Neural crest cell (in vitro differentiated cells): ENCODE results near the gene LCOR. TPM values are rescaled to one million over a fixed set of nuclear protein-coding genes. Genes with fewer than 3 reads are reported as not detected.

ENCODE experiments used
- DNase-seq: peaks from one replicate; pipeline ENCODE4 v3.0.0; 2021; ENCODE audit warnings: low read depth, mixed read lengths, low spot score
- H3K27ac Mint-ChIP-seq: one replicate; pipeline ENCODE4 v1.8.0; 2021; ENCODE audit warnings: mild to moderate bottlenecking, mixed read lengths; ENCODE audit not compliant: unreplicated experiment
- H3K27me3 Mint-ChIP-seq: 2 replicates; pipeline ENCODE4 v1.8.0; 2021; ENCODE audit warnings: low read depth, mild to moderate bottlenecking, mixed read lengths
- H3K36me3 Mint-ChIP-seq: 2 replicates; pipeline ENCODE4 v1.8.0; 2021; ENCODE audit warnings: low read depth, mild to moderate bottlenecking, mixed read lengths
- H3K4me1 Mint-ChIP-seq: 2 replicates; pipeline ENCODE4 v1.8.0; 2021; ENCODE audit warnings: mixed read lengths
- H3K4me3 Mint-ChIP-seq: one replicate; pipeline ENCODE4 v1.8.0; 2021; ENCODE audit warnings: mild to moderate bottlenecking, mixed read lengths
- H3K9me3 Mint-ChIP-seq: 2 replicates; pipeline ENCODE4 v1.8.0; 2021; ENCODE audit warnings: mixed read lengths
- total RNA-seq: library from RNA; stranded (reverse); gene quantifications from 2 replicates; pipeline ENCODE4 v1.2.1, GENCODE V29; 2021
- TF ChIP-seq, protein P1 (sequence below): fragments of 200-600 bp; sonication (generic); conservative IDR thresholded peaks from 2 replicates; pipeline ENCODE4 v1.5.0; 2021; ENCODE audit warnings: antibody characterized with exemption, mild to moderate bottlenecking

Gene LCOR
- total RNA-seq, 1 donor from 2014 or later, result 54.4 TPM

DNA sequence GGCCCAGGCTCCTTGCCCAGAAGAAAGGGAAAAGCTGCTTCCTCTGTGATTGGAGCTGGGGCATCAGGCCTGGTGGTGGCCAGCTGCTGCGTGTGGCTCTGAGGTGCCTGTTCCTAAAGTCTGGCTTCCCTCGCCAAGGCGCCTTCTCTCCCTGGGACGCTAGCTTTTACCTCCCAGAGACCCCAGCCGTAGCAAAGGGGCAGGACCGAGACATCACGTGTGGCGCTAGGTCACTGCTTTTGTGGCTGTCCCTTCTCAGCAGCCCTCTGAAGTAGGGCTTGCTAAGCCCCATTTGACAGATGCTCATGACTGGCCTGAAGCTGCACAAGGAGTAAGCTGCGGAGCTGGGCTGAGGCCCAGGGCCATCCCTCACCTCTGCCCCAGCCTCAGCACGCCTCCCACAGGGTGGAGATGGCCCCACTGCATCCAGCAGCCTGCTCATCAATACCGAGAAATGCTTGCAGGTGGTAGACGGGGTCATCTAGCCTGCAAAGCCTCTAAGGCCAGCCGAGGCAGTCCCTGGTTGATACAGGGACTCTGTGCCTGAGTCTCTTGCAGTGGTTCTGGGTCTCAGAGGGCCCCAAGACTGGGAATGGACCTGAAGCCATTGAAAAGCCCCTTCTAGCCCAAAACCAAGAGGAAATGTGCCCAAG lies 171.2 kb downstream of the LCOR start:
- Mint-ChIP-seq H3K27ac (no peak overlapping the region), H3K4me1 (no peaks in the 10 kb centered on the region), H3K27me3 (no peaks in the 10 kb centered on the region), H3K4me3 (no peak overlapping the region), H3K36me3 (peaks cover 12% of the 10 kb centered on the region), H3K9me3 (peaks cover 6% of the 10 kb centered on the region)
- TF ChIP-seq, protein P1, sequence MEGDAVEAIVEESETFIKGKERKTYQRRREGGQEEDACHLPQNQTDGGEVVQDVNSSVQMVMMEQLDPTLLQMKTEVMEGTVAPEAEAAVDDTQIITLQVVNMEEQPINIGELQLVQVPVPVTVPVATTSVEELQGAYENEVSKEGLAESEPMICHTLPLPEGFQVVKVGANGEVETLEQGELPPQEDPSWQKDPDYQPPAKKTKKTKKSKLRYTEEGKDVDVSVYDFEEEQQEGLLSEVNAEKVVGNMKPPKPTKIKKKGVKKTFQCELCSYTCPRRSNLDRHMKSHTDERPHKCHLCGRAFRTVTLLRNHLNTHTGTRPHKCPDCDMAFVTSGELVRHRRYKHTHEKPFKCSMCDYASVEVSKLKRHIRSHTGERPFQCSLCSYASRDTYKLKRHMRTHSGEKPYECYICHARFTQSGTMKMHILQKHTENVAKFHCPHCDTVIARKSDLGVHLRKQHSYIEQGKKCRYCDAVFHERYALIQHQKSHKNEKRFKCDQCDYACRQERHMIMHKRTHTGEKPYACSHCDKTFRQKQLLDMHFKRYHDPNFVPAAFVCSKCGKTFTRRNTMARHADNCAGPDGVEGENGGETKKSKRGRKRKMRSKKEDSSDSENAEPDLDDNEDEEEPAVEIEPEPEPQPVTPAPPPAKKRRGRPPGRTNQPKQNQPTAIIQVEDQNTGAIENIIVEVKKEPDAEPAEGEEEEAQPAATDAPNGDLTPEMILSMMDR, result no peak
- no peak for DNase-seq

DNA sequence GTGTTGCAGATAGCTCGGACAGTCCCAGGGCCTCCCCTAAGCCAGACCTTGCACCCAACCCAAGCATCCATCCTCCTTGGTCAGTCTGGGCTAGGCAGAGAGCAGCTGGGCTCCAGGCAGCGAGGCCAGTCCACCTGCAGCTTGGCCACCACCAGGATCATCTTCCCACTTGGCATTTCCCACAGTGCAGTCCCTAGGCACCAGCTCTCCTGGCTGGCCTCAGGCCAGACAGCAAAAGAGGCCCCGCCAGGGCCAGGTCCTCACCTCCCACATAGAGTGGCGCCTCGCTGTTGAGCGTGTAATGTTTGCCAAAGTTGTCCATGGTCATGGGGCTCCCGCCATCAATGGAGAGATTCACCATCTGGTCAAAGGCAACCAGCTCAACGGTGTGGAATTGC lies 171.7 kb downstream of the LCOR start:
- Mint-ChIP-seq H3K4me1 (no peaks in the 10 kb centered on the region), H3K27ac (no peak overlapping the region), H3K27me3 (no peaks in the 10 kb centered on the region), H3K4me3 (no peak overlapping the region), H3K36me3 (peaks cover 12% of the 10 kb centered on the region), H3K9me3 (peaks cover 6% of the 10 kb centered on the region)
- TF ChIP-seq, protein P1, result no peak
- DNase-seq, result no peak

DNA sequence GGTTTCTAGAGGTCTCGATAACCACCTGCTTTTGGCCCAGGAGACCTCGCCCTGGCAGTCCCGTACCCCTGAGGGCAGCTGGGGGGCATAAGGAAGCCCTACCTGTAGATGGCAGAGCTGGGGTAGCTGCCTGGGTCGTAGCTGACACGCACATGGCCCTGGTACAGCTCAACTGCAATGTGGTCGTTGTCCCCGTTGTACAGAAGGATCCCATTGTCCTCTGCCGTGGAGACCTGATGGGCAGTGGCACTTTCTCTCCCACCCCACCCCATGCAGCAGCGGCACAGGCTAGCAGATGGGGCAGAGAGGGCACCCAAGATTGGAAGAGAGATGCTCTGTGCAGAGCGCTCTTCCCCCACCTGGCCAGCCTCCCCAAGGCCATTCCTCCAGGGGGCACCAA lies 172.5 kb downstream of the LCOR start:
- H3K4me3 Mint-ChIP-seq, result no peak overlapping the region
- no peaks in the 10 kb centered on the region for H3K27me3 Mint-ChIP-seq
- no peaks in the 10 kb centered on the region for H3K4me1 Mint-ChIP-seq
- no peak overlapping the region for H3K27ac Mint-ChIP-seq
- TF ChIP-seq, protein P1, result no peak
- no peak for DNase-seq
- H3K9me3 Mint-ChIP-seq, result peaks cover 6% of the 10 kb centered on the region
- peaks cover 12% of the 10 kb centered on the region for H3K36me3 Mint-ChIP-seq

DNA sequence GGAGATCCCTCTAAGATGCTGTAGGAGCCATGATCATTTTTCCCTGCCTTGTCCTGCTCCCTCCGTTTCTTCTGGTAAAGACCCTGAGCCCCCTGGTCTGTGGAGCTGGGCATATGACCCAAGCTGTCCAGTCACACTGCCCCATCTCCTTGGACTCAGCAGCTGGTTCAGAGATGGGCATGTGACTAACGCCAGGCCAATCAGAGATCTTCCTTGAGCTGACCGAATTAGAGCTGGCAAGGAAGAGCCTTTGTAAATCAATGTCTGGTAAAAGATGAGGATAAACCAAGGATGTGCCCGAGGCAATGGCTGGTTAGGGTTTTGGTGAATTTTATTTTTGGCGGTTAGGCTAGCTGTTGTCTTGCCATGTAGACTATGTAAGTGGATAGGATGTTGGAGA lies 173.3 kb downstream of the LCOR start:
- peaks cover 14% of the 10 kb centered on the region for H3K36me3 Mint-ChIP-seq
- TF ChIP-seq, protein P1, result no peak
- DNase-seq, result no peak
- no peaks in the 10 kb centered on the region for H3K27me3 Mint-ChIP-seq
- no peaks in the 10 kb centered on the region for H3K4me1 Mint-ChIP-seq
- H3K27ac Mint-ChIP-seq, result no peak overlapping the region
- peaks cover 6% of the 10 kb centered on the region for H3K9me3 Mint-ChIP-seq
- H3K4me3 Mint-ChIP-seq, result no peak overlapping the region

DNA sequence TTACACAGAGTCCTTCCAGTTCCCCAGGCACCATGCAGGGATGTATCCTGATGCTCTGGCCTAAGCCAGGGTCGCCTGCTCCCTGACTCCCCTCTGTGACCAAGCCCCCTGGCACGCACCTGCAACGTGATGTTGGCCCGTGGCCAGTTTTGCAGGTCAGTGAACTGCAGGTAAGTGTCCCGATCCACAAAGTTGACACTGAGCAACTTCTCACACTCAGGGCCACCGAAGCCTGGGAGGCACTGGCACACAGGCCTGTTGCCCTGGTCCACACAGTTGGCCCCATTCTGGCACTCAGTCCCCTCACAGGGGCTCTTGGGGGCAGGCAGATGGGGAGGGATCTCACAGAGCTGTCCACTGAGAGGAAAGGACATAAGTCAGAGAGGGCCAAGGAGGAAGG lies 174.3 kb downstream of the LCOR start:
- no peak overlapping the region for H3K27ac Mint-ChIP-seq
- peaks cover 14% of the 10 kb centered on the region for H3K36me3 Mint-ChIP-seq
- DNase-seq, result no peak
- no peak overlapping the region for H3K4me3 Mint-ChIP-seq
- TF ChIP-seq, protein P1, result no peak
- no peaks in the 10 kb centered on the region for H3K27me3 Mint-ChIP-seq
- no peaks in the 10 kb centered on the region for H3K4me1 Mint-ChIP-seq
- H3K9me3 Mint-ChIP-seq, result peaks cover 6% of the 10 kb centered on the region
